Measurements from ENCODE around the gene AKAP6.

GRCh38 chr14:32719601-32720000, 390.5 kb downstream of the AKAP6 start:
- TF ChIP-seq CTCF (IDR thresholded peaks at IDR 0.05) (no peak), POLR2A (IDR thresholded peaks at IDR 0.05) (no peak)

Data from right lobe of liver (tissue), 4 donors.